Measurements from ENCODE around the gene ACTA1.
"Not testable (repeated sequence)": the region's sequence is repeated elsewhere in the genome, so short reads cannot be mapped to it uniquely, and the experiment has no call there.

The ACTA1 gene

GRCh38 chr1:229434005-229434640 is at the start of gene ACTA1:
TSS of gene ACTA1 (minus strand) at chr1:229434094. CDS start at chr1:229433115, 979 bp downstream.
- DNase-seq (ENCODE audit: low read depth), result no peak

GRCh38 chr1:229482511-229482910 is 48.6 kb upstream of the ACTA1 start:
- DNase-seq (ENCODE audit: low read depth), result no peak

- no peak for DNase-seq (ENCODE audit: low read depth)
These were observed 46.6 kb upstream of the ACTA1 start for GRCh38 chr1:229480495-229480894.

- DNase-seq (ENCODE audit: low read depth), result no peak
These were observed 45.9 kb upstream of the ACTA1 start for GRCh38 chr1:229479660-229480399.

GRCh38 chr1:229478852-229479251 is 45.0 kb upstream of the ACTA1 start:
- DNase-seq (ENCODE audit: low read depth), result no peak

- not testable (repeated sequence) for DNase-seq (ENCODE audit: low read depth)
These were observed 42.0 kb upstream of the ACTA1 start for GRCh38 chr1:229475859-229476258.

- DNase-seq (ENCODE audit: low read depth), result no peak
These were observed 40.6 kb upstream of the ACTA1 start for GRCh38 chr1:229474509-229474908.

- DNase-seq (ENCODE audit: low read depth), result no peak
These were observed 37.3 kb upstream of the ACTA1 start for GRCh38 chr1:229471175-229471574.

- no peak for DNase-seq (ENCODE audit: low read depth)
These were observed 36.6 kb upstream of the ACTA1 start for GRCh38 chr1:229470406-229471043.

- no peak for DNase-seq (ENCODE audit: low read depth)
These were observed 33.0 kb upstream of the ACTA1 start for GRCh38 chr1:229466887-229467286.

GRCh38 chr1:229464672-229465071 is 30.8 kb upstream of the ACTA1 start:
- no peak for DNase-seq (ENCODE audit: low read depth)

- no peak for DNase-seq (ENCODE audit: low read depth)
These were observed 27.3 kb upstream of the ACTA1 start for GRCh38 chr1:229461032-229461668.

GRCh38 chr1:229459815-229460214 is 25.9 kb upstream of the ACTA1 start:
- no peak for DNase-seq (ENCODE audit: low read depth)

GRCh38 chr1:229457436-229457835 is 23.5 kb upstream of the ACTA1 start:
- DNase-seq (ENCODE audit: low read depth), result no peak

GRCh38 chr1:229456016-229456415 is 22.1 kb upstream of the ACTA1 start:
- DNase-seq (ENCODE audit: low read depth), result no peak

- DNase-seq (ENCODE audit: low read depth), result no peak
These were observed 20.2 kb upstream of the ACTA1 start for GRCh38 chr1:229454056-229454455.

- DNase-seq (ENCODE audit: low read depth), result no peak
These were observed 19.3 kb upstream of the ACTA1 start for GRCh38 chr1:229452956-229453801.

GRCh38 chr1:229448845-229449244 is 15.0 kb upstream of the ACTA1 start:
- DNase-seq (ENCODE audit: low read depth), result no peak

GRCh38 chr1:229448354-229448753 is 14.5 kb upstream of the ACTA1 start:
- DNase-seq (ENCODE audit: low read depth), result no peak

GRCh38 chr1:229447809-229448252 is 13.9 kb upstream of the ACTA1 start:
- no peak for DNase-seq (ENCODE audit: low read depth)

GRCh38 chr1:229445828-229446227 is 11.9 kb upstream of the ACTA1 start:
- no peak for DNase-seq (ENCODE audit: low read depth)
